NCI-H146 treated with DMSO at 0.1 percent for 48 hours (cell line): ENCODE results near the gene NHLRC2.
A peak's percentile ranks its signal among the peaks of the same experiment; 100 is the strongest.
"Not testable (repeated sequence)": the region's sequence is repeated elsewhere in the genome, so short reads cannot be mapped to it uniquely, and the experiment has no call there.

ENCODE experiments used
- DNase-seq: peaks from one replicate; lab custom pipeline; 2025; ENCODE audit not compliant: unreplicated experiment; lab: John Stamatoyannopoulos, UW

The NHLRC2 gene, protein sequence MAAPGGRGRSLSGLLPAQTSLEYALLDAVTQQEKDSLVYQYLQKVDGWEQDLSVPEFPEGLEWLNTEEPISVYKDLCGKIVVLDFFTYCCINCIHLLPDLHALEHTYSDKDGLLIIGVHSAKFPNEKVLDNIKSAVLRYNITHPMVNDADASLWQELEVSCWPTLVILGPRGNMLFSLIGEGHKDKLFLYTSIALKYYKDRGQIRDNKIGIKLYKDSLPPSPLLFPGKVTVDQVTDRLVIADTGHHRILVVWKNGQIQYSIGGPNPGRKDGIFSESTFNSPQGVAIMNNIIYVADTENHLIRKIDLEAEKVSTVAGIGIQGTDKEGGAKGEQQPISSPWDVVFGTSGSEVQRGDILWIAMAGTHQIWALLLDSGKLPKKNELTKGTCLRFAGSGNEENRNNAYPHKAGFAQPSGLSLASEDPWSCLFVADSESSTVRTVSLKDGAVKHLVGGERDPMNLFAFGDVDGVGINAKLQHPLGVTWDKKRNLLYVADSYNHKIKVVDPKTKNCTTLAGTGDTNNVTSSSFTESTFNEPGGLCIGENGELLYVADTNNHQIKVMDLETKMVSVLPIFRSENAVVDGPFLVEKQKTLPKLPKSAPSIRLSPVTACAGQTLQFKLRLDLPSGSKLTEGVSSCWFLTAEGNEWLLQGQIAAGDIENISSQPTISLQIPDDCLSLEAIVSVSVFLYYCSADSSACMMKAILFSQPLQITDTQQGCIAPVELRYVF

DNA sequence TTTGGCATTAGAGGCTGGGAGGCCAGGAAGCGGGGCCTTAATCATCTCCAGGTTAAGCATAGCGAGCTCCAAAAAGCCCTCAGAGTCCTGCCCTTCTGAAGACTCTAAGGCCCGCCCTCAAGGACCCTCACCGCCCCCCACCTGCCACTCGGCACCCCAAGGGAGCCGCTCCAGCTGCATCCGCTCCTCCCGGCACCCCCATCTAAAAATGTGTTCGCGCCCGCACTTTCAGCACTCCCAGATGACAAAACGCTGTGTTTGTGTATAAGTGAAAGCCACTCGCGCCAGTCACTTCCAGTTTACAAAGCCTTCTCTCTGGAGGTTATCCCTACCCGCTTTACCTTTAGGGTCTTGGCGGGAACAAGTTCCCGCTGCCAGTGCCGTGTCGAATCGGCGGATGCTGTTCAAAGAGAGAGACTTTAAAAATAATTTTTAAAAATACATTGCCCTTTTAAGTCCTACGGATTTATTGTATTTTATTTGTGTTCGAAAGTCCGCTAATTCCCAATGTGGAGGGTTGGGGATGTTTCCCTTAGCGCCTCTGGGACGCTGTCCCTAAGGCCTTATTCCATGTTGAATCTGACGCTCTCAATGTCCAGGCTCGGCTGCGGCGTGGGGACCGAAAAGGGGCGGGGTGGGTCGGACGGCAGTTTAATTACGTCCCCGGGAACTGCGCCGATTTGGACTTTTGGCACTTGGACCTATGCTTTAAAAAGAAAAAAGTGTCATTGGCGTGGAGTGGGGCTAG, at the start of gene NHLRC2, which contains the start of gene DCLRE1A:
Gene NHLRC2, plus strand, starts transcription at position 649 of the 748 bp plus-strand sequence. CDS start 212 bp downstream, outside the sequence.
Gene DCLRE1A, minus strand, starts transcription at position 70 of the 748 bp plus-strand sequence. CDS start 900 bp downstream, outside the sequence.
- peak; percentile 76 for DNase-seq

DNA sequence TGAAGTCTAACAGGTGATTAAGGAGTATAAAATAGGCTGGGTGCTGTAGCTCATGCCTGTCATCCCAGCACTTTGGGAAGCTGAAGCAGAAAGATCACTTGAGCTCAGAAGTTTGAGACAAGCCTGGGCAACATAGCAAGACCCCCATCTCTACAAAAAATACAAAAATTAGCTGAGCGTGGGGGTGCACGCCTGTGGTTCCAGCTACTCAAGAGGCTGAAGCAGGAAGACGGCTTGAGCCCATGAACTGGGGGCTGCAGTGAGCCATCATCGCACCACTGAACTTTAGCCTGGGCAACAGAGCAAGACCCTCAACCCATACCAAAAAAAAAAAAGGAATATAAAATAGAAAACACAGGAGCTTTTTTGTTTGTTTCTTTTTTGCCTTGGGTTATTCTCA, 48.0 kb upstream of the NHLRC2 start:
- DNase-seq = no peak

GRCh38 chr10:113808168-113808567, 46.3 kb upstream of the NHLRC2 start:
- DNase-seq = no peak

DNA sequence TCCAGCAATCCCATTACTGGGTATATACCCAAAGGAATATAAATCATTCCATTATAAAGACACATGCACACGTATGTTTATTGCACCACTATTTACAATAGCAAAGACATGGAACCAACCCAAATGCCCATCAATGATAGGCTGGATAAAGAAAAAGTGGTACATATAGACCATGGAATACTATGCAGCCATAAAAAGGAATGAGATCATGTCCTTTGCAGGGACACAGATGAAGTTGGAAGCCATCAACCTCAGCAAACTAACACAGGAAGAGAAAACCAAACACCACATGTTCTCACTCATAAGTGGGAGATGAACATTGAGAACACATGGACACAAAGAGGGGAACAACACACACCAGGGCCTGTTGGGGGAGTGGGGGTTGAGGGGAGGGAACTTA, 39.8 kb upstream of the NHLRC2 start:
- not testable (repeated sequence) for DNase-seq

DNA sequence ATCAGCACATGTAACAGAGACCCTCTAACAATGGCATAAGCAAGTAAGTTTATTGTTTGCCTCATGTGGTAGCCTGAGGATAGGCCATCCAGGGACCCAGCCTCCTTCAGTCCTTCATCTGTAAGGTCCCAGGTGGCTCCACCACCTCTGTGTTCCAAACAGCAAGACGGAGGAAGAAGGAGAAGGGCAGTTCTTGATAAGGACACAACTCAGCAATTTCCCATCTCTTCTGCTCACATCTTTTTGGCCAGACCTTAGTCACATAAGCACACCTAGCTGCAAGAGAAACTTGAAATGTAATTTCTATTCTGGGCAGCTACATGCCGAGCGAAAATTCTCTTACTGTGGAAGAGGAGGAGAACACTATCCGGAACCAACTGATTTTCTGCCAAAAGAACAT, 34.5 kb upstream of the NHLRC2 start:
- no peak for DNase-seq

- no peak for DNase-seq
Observed at GRCh38 chr10:113820507-113820906, 34.0 kb upstream of the NHLRC2 start.

DNA sequence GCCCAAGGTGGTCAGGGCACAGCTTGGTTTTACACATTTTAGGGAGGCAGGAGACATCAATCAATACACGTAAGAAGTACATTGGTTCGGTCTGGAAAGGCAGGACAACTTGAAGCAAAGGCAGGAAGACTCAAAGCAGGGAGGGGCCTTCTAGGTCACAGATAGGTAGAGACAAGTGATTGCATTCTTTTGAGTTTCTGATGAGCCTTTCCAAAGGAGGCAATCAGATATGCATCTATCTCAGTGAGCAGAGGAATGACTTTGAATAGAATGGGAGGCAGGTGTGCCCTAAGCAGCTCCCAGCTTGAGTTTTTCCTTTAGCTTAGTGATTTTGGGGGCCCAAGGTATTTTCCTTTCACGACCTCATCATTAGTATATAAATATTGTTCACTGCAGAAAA, 33.2 kb upstream of the NHLRC2 start:
- DNase-seq = not testable (repeated sequence)

DNA sequence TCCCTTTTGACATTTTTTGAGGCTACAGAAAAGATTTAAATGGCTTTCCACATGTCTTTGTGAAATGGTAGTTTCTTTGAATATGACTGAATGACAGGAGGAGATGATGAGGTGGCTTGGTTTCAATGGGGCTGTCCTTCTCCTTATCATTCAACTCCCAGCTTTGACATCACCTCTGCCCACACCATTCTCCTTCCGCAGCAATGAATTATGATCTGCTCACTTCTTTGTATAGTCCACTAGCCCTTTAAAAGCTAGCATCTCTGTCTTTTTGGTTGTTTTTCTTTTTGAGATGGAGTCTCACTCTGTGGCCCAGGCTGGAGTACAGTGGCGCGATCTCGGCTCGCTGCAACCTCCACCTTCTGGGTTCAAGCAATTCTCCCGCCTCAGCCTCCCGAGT, 32.3 kb upstream of the NHLRC2 start:
- DNase-seq = no peak

- DNase-seq = no peak
Observed at GRCh38 chr10:113823389-113823788, 31.1 kb upstream of the NHLRC2 start.

GRCh38 chr10:113825791-113826190, 28.7 kb upstream of the NHLRC2 start:
- DNase-seq = no peak

DNA sequence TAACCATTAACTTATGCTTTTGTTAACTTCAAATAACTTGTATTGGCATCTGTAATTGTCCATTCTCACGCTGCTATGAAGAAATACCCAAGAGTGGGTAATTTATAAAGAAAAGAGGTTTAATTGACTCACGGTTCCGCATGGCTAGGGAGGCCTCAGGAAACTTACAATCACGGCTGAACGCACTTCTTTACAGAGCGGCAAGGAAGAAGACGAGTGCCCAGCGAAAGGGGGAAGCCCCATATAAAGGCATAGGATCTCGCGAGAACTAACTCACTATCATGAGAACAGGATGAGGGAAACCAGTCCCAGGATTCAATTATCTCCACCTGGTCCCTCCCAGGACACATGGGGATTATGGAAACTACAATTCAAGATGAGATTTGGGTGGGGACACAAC, 25.9 kb upstream of the NHLRC2 start:
- DNase-seq = not testable (repeated sequence)

GRCh38 chr10:113842171-113842570, 12.3 kb upstream of the NHLRC2 start:
- DNase-seq = no peak

GRCh38 chr10:113843972-113844485, 10.4 kb upstream of the NHLRC2 start:
- DNase-seq = no peak

- no peak for DNase-seq
Observed at GRCh38 chr10:113846036-113846435, 8.4 kb upstream of the NHLRC2 start.

DNA sequence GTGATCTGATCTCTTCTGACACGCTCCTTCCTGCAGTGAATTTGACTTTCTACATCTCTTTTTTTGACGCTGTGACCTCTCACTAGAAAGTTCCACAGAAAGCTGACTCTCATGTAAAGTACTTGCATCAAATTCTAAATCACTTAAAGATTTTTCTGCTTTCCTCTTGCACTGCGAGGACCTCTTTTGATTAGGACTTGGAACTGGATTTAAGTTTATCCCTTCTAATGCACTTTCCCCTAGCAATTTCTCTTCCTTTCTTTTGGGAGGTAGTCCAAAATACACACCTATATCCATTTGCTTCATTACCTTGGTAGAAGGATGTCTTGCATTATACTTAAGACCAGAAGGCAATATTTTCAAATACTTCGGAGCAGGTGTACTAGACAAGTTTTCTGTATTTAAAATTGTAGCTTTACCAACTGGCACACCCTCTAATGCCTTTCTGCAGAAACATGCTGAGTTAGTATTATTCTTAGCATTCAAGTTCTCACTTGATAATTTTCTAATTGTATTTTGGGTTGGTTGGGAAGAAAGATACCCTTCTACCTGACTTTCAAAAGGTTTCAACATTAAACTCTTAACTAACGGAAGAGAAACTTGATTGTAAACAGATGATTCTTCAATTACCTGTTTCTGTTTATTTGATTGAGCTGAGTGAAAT, 5.2 kb upstream of the NHLRC2 start:
- DNase-seq = no peak

DNA sequence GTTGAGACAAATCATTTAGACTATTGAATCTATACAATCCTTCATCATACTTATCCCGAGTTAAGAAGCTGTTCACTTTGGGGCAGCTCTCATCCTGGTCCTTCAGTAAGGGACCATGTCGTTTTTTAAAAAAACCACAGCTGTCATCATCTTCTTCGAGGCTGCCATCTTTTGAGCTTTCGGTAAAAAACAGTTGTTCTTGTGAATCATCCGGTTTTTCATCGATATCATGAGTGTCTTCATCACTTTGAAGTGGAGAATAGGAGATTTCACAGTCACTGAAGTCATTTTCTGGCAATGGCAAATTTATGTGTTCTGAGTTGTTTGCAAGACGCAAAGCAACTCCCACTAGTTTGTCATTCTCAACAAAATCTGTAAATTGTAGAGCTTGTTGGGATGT, 4.5 kb upstream of the NHLRC2 start:
- no peak for DNase-seq

DNA sequence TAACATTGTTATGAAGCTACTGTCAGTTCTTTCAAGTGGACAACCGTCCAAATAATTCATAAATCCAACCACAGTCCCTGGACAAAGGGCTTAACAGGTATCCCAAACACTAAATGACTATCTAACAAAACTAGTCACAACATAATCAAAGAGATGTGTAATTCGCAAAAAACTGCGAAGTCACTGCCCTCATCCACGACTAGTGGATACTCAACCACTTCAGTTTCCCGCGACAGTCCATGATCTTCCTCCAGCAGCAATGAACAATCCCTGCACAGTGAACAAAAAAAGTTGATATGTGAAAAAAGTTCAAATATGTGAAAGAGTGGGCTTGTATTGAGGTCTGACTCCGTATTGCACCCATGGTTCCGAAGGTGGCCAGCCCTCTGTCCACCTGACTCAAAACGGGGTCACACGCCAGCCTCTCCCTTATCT, 866 bp upstream of the NHLRC2 start:
- peak; percentile 60 for DNase-seq

GRCh38 chr10:113854761-113855588, 514 bp downstream of the NHLRC2 start:
- DNase-seq = no peak

DNA sequence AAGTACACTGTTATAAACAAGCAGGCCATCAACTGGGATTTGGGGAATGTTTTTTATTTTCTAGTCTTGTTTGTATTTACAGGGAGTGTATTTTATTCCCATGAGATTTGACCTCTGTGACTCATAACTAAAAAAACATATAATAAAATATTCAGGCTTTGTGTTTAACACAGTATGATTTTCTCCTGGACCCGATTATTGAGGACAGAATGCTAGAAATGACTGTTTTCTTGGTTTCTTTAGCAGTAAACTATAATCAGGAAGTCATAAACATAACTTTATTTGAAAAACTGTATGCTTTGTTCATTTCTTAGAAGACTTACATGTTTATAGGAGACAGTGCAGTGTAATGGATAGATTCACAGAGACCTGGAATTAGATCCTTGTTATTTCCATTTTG, 2.1 kb downstream of the NHLRC2 start:
- DNase-seq = no peak

DNA sequence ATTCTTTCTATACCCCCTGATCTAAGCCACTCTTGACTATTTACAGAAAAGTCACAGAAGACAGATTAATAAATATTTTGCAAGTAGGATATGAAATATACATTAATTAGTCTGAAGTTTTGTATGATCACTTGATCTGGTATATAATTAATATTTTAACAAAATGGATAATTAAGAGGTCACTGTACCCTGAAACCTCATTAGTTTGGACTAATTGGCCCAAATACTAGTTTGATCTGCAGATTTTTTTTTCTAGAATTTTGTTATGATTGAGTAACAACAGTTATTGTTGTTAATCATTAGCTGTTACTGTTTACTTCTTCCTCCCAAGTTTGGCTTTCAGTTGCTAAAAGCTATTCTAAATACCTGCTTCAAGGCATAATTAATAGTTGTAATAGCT, 2.7 kb downstream of the NHLRC2 start:
- no peak for DNase-seq
